ENCODE data around the gene HSCB. TPM values are rescaled to one million over a fixed set of nuclear protein-coding genes. Genes with fewer than 3 reads are reported as not detected.

Gene HSCB
- total RNA-seq, 1 experiment from 2014 or later: 22.5 TPM

- H3K27me3 ChIP-seq (replicated peaks; ENCODE audit: insufficient read depth, low read depth, low read length, poor library complexity): no peaks in the 10 kb centered on the region
- no peak overlapping the region for H3K27ac ChIP-seq (ENCODE audit: low read depth, low read length, poor library complexity, severe bottlenecking)
- ChIA-PET POLR2A (ENCODE audit: low non-redundant PET) (no interaction called here), CTCF (no interaction called here)
- TF ChIP-seq CTCF (conservative IDR thresholded peaks at IDR 0.05; ENCODE audit: low read depth, low read length): no peak
- no peak for TF ChIP-seq EZH2 (IDR thresholded peaks at IDR 0.05; ENCODE audit: borderline replicate concordance, low read depth, low read length, poor library complexity, severe bottlenecking)
- peaks cover 35% of the 10 kb centered on the region for H3K4me1 ChIP-seq (ENCODE audit: insufficient read depth, low read length, poor library complexity, severe bottlenecking)
- H3K36me3 ChIP-seq (ENCODE audit: insufficient read depth, low read length, poor library complexity, severe bottlenecking): peaks cover 28% of the 10 kb centered on the region
- intact Hi-C loops (cut with micrococcal nuclease; ENCODE audit: unreplicated experiment): no loop called here
- no peaks in the 10 kb centered on the region for H3K9me3 ChIP-seq (ENCODE audit: low read depth, low read length, poor library complexity, severe bottlenecking)
- no TSS peak for BruUV-seq (replicated peaks)
- no peak for DNase-seq (ENCODE audit: low spot score)
- no peak overlapping the region for H3K4me3 ChIP-seq (ENCODE audit: low read depth, low read length, poor library complexity, severe bottlenecking)
These were observed 27.7 kb upstream of the HSCB start for GRCh38 chr22:28714043-28714628.

DNA sequence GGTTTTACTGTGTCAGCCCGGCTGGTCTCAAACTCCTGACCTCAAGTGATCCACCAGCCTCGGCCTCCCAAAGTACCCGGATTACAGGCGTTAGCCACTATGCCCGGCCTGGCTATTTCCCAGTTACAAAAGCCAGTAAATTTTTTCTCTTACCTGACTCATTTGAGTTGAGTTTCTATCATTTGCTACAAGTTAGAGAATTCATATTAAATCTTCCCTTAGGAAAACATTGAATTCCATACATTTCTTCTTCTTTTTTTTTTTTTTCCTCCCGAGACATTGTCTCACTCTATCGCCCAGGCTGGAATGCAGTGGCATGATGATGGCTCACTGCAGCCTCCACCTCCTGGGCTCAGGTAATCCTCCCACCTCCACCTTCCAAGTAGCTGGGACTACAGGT is 26.2 kb upstream of the HSCB start:
- no TSS peak for BruUV-seq (replicated peaks)
- Histone ChIP-seq H3K4me3 (ENCODE audit: low read depth, low read length, poor library complexity, severe bottlenecking) (no peak overlapping the region), H3K27me3 (replicated peaks; ENCODE audit: insufficient read depth, low read depth, low read length, poor library complexity) (no peaks in the 10 kb centered on the region), H3K9me3 (ENCODE audit: low read depth, low read length, poor library complexity, severe bottlenecking) (no peaks in the 10 kb centered on the region), H3K36me3 (ENCODE audit: insufficient read depth, low read length, poor library complexity, severe bottlenecking) (peaks cover 26% of the 10 kb centered on the region), H3K4me1 (ENCODE audit: insufficient read depth, low read length, poor library complexity, severe bottlenecking) (peaks cover 25% of the 10 kb centered on the region), H3K27ac (ENCODE audit: low read depth, low read length, poor library complexity, severe bottlenecking) (no peak overlapping the region)
- ChIA-PET POLR2A (ENCODE audit: low non-redundant PET) (no interaction called here), CTCF (no interaction called here)
- intact Hi-C loops (cut with micrococcal nuclease; ENCODE audit: unreplicated experiment): no loop called here
- no peak for DNase-seq (ENCODE audit: low spot score)
- TF ChIP-seq EZH2 (IDR thresholded peaks at IDR 0.05; ENCODE audit: borderline replicate concordance, low read depth, low read length, poor library complexity, severe bottlenecking) (no peak), CTCF (conservative IDR thresholded peaks at IDR 0.05; ENCODE audit: low read depth, low read length) (no peak)

GRCh38 chr22:28716686-28717085 is 25.2 kb upstream of the HSCB start:
- peaks cover 32% of the 10 kb centered on the region for H3K36me3 ChIP-seq (ENCODE audit: insufficient read depth, low read length, poor library complexity, severe bottlenecking)
- no peak for TF ChIP-seq EZH2 (IDR thresholded peaks at IDR 0.05; ENCODE audit: borderline replicate concordance, low read depth, low read length, poor library complexity, severe bottlenecking)
- no peak for TF ChIP-seq CTCF (conservative IDR thresholded peaks at IDR 0.05; ENCODE audit: low read depth, low read length)
- H3K4me3 ChIP-seq (ENCODE audit: low read depth, low read length, poor library complexity, severe bottlenecking): no peak overlapping the region
- BruUV-seq (replicated peaks): no TSS peak
- CTCF ChIA-PET: no interaction called here
- peaks cover 15% of the 10 kb centered on the region for H3K4me1 ChIP-seq (ENCODE audit: insufficient read depth, low read length, poor library complexity, severe bottlenecking)
- no peak for DNase-seq (ENCODE audit: low spot score)
- H3K27ac ChIP-seq (ENCODE audit: low read depth, low read length, poor library complexity, severe bottlenecking): no peak overlapping the region
- H3K9me3 ChIP-seq (ENCODE audit: low read depth, low read length, poor library complexity, severe bottlenecking): no peaks in the 10 kb centered on the region
- intact Hi-C loops (cut with micrococcal nuclease; ENCODE audit: unreplicated experiment): no loop called here
- POLR2A ChIA-PET (ENCODE audit: low non-redundant PET): no interaction called here
- no peaks in the 10 kb centered on the region for H3K27me3 ChIP-seq (replicated peaks; ENCODE audit: insufficient read depth, low read depth, low read length, poor library complexity)
